HUES6 (cell line): Measurements from ENCODE around the gene TEX14.
"Not testable (repeated sequence)": the region's sequence is repeated elsewhere in the genome, so short reads cannot be mapped to it uniquely, and the experiment has no call there.

ENCODE experiments used
- H3K27ac ChIP-seq: 2 replicates; pipeline ENCODE4 v1.7.0; 2013; ENCODE audit warnings: low read depth, mild to moderate bottlenecking, low read length, inconsistent platforms
- H3K27me3 ChIP-seq: 2 replicates; pipeline ENCODE4 v1.6.1; 2013; ENCODE audit warnings: low read length; ENCODE audit not compliant: control insufficient read depth, insufficient read depth
- H3K36me3 ChIP-seq: 2 replicates; pipeline ENCODE4 v1.6.1; 2013; ENCODE audit warnings: low read length; ENCODE audit not compliant: control insufficient read depth, insufficient read depth
- H3K4me1 ChIP-seq: 2 replicates; pipeline ENCODE4 v1.6.1; 2013; ENCODE audit warnings: low read length; ENCODE audit not compliant: control insufficient read depth, insufficient read depth
- H3K4me3 ChIP-seq: 2 replicates; pipeline ENCODE4 v1.5.1; 2013; ENCODE audit warnings: low read depth, low read length
- H3K9ac ChIP-seq: one replicate; pipeline ENCODE4 v1.6.1; 2013; ENCODE audit warnings: mild to moderate bottlenecking, low read length
- H3K9me3 ChIP-seq: 2 replicates; pipeline ENCODE4 v1.6.1; 2013; ENCODE audit warnings: low read depth, low read length; ENCODE audit not compliant: control insufficient read depth, insufficient read depth

Gene TEX14

GRCh38 chr17:58667934-58668597, 23.8 kb downstream of the TEX14 start:
- no peak overlapping the region for H3K9ac ChIP-seq
- no peaks in the 10 kb centered on the region for H3K9me3 ChIP-seq
- H3K36me3 ChIP-seq = no peaks in the 10 kb centered on the region
- H3K27me3 ChIP-seq = peaks cover 5% of the 10 kb centered on the region; the same call in 1 of the 2 replicates
- peaks cover 9% of the 10 kb centered on the region for H3K4me1 ChIP-seq
- H3K27ac ChIP-seq = no peak overlapping the region
- no peak overlapping the region for H3K4me3 ChIP-seq

DNA sequence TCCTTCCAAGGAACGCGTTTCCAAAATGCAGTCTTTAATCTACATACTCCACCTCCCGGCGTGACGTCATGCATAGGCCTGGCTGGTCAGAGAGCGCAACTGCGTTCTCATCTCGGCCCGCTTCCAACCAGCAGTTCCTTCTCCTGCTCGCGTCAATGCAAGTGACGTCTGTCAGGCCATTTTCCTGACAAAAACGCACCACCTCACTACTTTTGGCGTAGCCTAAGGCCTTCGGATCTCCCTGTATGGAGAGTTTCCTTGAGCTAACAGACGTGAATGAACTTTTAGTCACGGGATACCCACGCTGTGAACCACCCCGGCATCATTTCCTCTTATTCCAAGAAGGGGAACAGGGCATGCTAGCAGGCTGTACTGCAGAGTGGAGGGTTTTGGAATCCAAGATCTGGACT, 25.0 kb downstream of the TEX14 start:
- Histone ChIP-seq H3K4me3 (no peak overlapping the region), H3K36me3 (no peaks in the 10 kb centered on the region), H3K27ac (no peak overlapping the region)

GRCh38 chr17:58665946-58666857, 25.6 kb downstream of the TEX14 start:
- Histone ChIP-seq H3K27me3 (peaks cover 5% of the 10 kb centered on the region; the same call in 1 of the 2 replicates), H3K27ac (no peak overlapping the region), H3K4me1 (peaks cover 4% of the 10 kb centered on the region; the same call in 1 of the 2 replicates), H3K9ac (no peak overlapping the region), H3K36me3 (no peaks in the 10 kb centered on the region), H3K4me3 (no peak overlapping the region), H3K9me3 (no peaks in the 10 kb centered on the region)

More for the DNA sequence above, 25.0 kb downstream of the TEX14 start:
- no peaks in the 10 kb centered on the region for H3K9me3 ChIP-seq
- no peak overlapping the region for H3K9ac ChIP-seq
- peaks cover 5% of the 10 kb centered on the region; the same call in 1 of the 2 replicates for H3K27me3 ChIP-seq
- peaks cover 5% of the 10 kb centered on the region for H3K4me1 ChIP-seq

DNA sequence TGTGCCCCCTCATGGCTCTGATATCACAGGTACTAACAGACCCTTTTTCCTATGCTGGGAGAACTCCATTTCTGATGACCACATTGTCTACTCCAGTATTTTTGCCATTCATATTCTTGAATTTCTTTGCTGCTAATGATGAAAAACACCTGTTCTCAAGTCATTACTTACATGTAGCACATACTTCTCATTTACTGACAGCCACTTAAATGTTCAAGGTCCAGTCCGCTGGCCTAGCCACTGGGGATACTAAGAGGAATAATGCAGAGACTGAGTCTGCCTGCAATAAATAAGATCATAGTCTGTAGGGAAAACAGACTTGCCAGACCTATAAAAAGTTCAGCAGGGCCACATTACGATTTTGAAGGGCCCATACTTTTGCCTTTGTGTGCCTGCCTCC, 27.5 kb downstream of the TEX14 start:
- Histone ChIP-seq H3K36me3 (no peaks in the 10 kb centered on the region), H3K9me3 (no peaks in the 10 kb centered on the region), H3K27me3 (no peaks in the 10 kb centered on the region), H3K4me1 (peaks cover 4% of the 10 kb centered on the region; the same call in 1 of the 2 replicates), H3K4me3 (no peak overlapping the region), H3K9ac (no peak overlapping the region), H3K27ac (no peak overlapping the region)

GRCh38 chr17:58661499-58661898, 30.3 kb downstream of the TEX14 start:
- Histone ChIP-seq H3K9ac (no peak overlapping the region), H3K9me3 (no peaks in the 10 kb centered on the region), H3K4me1 (no peaks in the 10 kb centered on the region), H3K27ac (no peak overlapping the region), H3K36me3 (no peaks in the 10 kb centered on the region), H3K27me3 (no peaks in the 10 kb centered on the region), H3K4me3 (no peak overlapping the region)

DNA sequence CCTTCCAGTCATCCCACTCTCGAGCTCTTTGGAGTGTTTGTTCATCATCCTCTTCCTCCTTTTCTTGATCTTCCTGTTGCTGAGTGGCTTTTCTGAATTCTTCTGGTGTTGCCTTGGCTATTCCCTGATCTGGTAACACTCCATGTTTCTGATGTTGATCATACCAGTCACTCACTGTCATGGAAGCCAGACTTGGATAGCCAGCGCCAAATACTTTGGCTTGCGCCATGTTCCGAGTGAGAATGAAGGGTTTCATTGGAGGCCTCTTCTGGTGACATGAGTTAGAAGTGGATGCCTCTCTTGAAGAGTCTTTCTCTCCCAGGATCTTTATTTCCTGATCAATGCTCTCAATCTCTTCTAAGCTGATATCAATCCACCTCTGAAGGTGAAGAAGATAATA, 31.2 kb downstream of the TEX14 start:
- Histone ChIP-seq H3K4me3 (no peak overlapping the region), H3K27ac (no peak overlapping the region), H3K9ac (no peak overlapping the region), H3K9me3 (no peaks in the 10 kb centered on the region), H3K27me3 (no peaks in the 10 kb centered on the region), H3K36me3 (no peaks in the 10 kb centered on the region), H3K4me1 (no peaks in the 10 kb centered on the region)

- H3K9ac ChIP-seq = peak overlapping the region; percentile 98
Observed at GRCh38 chr17:58659714-58660084, 32.1 kb downstream of the TEX14 start.

GRCh38 chr17:58658804-58659713, 32.8 kb downstream of the TEX14 start:
- Histone ChIP-seq H3K4me3 (peak overlapping the region; percentile 46), H3K9ac (peak overlapping the region; percentile 98), H3K9me3 (no peaks in the 10 kb centered on the region), H3K4me1 (no peaks in the 10 kb centered on the region), H3K27ac (peak overlapping the region; percentile 99), H3K36me3 (no peaks in the 10 kb centered on the region), H3K27me3 (no peaks in the 10 kb centered on the region)

More at GRCh38 chr17:58659714-58660084, 32.1 kb downstream of the TEX14 start:
- not testable (repeated sequence) for H3K36me3 ChIP-seq, H3K4me1 ChIP-seq, H3K9me3 ChIP-seq, H3K27me3 ChIP-seq
- Histone ChIP-seq H3K4me3 (peak overlapping the region; percentile 46), H3K27ac (peak overlapping the region; percentile 99; the same call in 1 of the 2 replicates)

GRCh38 chr17:58657962-58658803, 33.7 kb downstream of the TEX14 start:
- H3K27me3 ChIP-seq, H3K4me1 ChIP-seq, H3K36me3 ChIP-seq, H3K4me3 ChIP-seq, H3K27ac ChIP-seq, H3K9me3 ChIP-seq, H3K9ac ChIP-seq: not testable (repeated sequence)

DNA sequence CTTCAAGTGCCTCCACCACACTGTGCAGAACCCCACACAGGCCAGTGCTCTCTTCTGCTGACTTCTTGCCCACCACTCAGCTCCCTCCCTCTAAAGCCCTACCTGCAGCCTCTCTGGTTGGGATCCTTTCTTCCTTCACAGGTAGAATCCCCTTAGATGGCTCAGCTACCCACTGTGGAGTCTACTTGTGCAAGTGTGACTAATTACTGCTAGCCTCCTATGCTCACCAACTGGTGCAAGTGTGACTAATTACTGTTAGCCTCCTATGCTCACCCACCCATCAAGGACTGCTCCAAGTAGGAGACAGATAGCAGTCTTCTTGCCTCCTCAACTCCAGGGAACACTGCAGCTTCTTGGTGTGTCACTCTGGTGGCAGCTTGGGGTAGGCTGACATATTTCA, 43.6 kb downstream of the TEX14 start:
- Histone ChIP-seq H3K9me3 (no peaks in the 10 kb centered on the region), H3K4me3 (no peak overlapping the region), H3K36me3 (no peaks in the 10 kb centered on the region), H3K27me3 (no peaks in the 10 kb centered on the region), H3K9ac (no peak overlapping the region), H3K27ac (no peak overlapping the region), H3K4me1 (no peaks in the 10 kb centered on the region)
